Suprapubic skin (tissue), 4 donors: ENCODE measurements around the gene KBTBD12. TPM values are rescaled to one million over a fixed set of nuclear protein-coding genes. Genes with fewer than 3 reads are reported as not detected.

Experiments used
- DNase-seq, 2 donors: peaks; one replicate each; pipeline ENCODE4 v3.0.0-alpha.2; 2019; ENCODE audit warnings: low spot score in 2 of 2
- H3K27ac ChIP-seq: fragments of 200-600 bp; sonication (generic); one replicate; pipeline ENCODE4 v1.5.1; 2019
- H3K27me3 ChIP-seq: fragments of 200-600 bp; sonication (generic); one replicate; pipeline ENCODE4 v1.5.1; 2019
- H3K36me3 ChIP-seq: fragments of 200-600 bp; sonication (generic); one replicate; pipeline ENCODE4 v1.5.1; 2019
- H3K4me1 ChIP-seq: fragments of 200-600 bp; sonication (generic); one replicate; pipeline ENCODE4 v1.5.1; 2019
- H3K4me3 ChIP-seq: fragments of 200-600 bp; sonication (generic); one replicate; pipeline ENCODE4 v1.5.1; 2019; ENCODE audit warnings: mild to moderate bottlenecking
- H3K9me3 ChIP-seq: fragments of 200-600 bp; sonication (generic); one replicate; pipeline ENCODE4 v1.5.1; 2019
- EP300 ChIP-seq: sonication (generic); formaldehyde crosslinking; IDR thresholded peaks from one replicate; pipeline ENCODE4 v1.6.1; 2017; ENCODE audit warnings: antibody characterized with exemption
- POLR2A ChIP-seq, 2 donors: fragments of 450-650 bp; IDR thresholded peaks; one replicate each; pipeline ENCODE4 v1.6.1; 2017; ENCODE audit warnings: antibody characterized with exemption in 2 of 2, mild to moderate bottlenecking in 2 of 2, moderate library complexity in 2 of 2
- POLR2AphosphoS5 ChIP-seq, 3 donors: sonication (generic); formaldehyde crosslinking; IDR thresholded peaks; one replicate each; pipeline ENCODE4 v1.6.1; 2017; ENCODE audit warnings: antibody characterized with exemption in 3 of 3
- WGBS: methylation state at CpG from one replicate; pipeline ENCODE4 v1.1.5; 2018; 5-methylcytosine and 5-hydroxymethylcytosine counted together
- total RNA-seq, 4 donors: library from RNA; depleted of rRNA; stranded (reverse); fragments of >200 nt; gene quantifications; one replicate each; pipeline ENCODE4 v1.1.0, GENCODE V29; 2016
- TF ChIP-seq, protein P1 (sequence below), 2 donors: fragments of 200-600 bp in 1 of 2; fragments of 450-650 bp in 1 of 2; sonication (generic) in 1 of 2; IDR thresholded peaks; one replicate each; pipeline ENCODE4 v1.5.1; 2016 to 2019; ENCODE audit warnings: antibody characterized with exemption in 2 of 2, mild to moderate bottlenecking in 1 of 2, moderate library complexity in 1 of 2

The KBTBD12 gene
- total RNA-seq, 4 donors from 2014 or later, result 0.72 TPM; not detected in 3

DNA sequence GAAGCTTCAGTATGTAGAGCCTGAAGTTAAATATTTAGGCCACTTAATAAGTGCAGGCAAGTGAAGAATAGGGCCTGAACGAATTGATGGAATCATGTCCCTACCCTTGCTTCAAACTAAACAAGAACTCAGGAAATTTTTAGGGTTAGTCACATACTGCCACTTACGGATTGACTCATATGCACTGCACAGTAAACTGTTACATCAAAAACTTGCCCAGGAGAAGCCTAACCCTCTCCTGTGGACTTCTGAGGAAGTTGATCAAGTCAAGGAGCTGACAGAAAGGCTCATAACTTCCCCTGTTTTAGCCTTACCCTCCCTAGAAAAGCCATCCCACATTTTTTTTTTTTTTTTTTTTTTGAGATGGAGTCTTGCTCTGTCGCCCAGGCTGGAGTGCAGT is 20.6 kb upstream of the KBTBD12 start:
- H3K27ac ChIP-seq, result no peak overlapping the region
- 100% methylated on average over 3 of the region's 3 CpGs for WGBS
- DNase-seq, result no peak
- TF ChIP-seq POLR2AphosphoS5 (IDR thresholded peaks at IDR 0.05) (no peak), EP300 (no peak), POLR2A (IDR thresholded peaks at IDR 0.05) (no peak)
- TF ChIP-seq, protein P1, sequence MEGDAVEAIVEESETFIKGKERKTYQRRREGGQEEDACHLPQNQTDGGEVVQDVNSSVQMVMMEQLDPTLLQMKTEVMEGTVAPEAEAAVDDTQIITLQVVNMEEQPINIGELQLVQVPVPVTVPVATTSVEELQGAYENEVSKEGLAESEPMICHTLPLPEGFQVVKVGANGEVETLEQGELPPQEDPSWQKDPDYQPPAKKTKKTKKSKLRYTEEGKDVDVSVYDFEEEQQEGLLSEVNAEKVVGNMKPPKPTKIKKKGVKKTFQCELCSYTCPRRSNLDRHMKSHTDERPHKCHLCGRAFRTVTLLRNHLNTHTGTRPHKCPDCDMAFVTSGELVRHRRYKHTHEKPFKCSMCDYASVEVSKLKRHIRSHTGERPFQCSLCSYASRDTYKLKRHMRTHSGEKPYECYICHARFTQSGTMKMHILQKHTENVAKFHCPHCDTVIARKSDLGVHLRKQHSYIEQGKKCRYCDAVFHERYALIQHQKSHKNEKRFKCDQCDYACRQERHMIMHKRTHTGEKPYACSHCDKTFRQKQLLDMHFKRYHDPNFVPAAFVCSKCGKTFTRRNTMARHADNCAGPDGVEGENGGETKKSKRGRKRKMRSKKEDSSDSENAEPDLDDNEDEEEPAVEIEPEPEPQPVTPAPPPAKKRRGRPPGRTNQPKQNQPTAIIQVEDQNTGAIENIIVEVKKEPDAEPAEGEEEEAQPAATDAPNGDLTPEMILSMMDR (IDR thresholded peaks at IDR 0.05), result no peak
- no peaks in the 10 kb centered on the region for H3K27me3 ChIP-seq
- no peak overlapping the region for H3K4me3 ChIP-seq
- peaks cover 10% of the 10 kb centered on the region for H3K4me1 ChIP-seq
- peaks cover 12% of the 10 kb centered on the region for H3K9me3 ChIP-seq
- H3K36me3 ChIP-seq, result no peaks in the 10 kb centered on the region

DNA sequence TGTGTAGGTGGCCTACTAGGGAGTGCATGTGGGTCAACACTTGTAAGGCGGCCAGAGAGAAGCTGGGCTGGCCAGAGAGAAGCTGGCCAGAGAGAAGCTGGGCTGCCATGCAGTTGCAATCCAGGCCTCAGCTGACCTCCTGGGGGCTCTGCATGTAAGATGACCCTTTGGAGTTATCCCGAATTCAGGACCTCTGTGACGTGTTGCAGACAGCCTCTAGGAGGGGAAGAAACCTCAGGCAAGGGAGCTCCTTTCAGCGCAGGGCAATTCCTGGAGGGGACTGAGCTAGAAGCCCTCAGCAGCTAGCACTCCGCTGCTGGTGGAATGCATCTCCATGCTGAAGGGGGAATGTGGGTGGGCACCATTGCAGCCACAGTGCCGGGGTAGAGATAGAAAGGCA is 15.8 kb upstream of the KBTBD12 start:
- DNase-seq, result no peak
- no peak for TF ChIP-seq EP300
- no peak for TF ChIP-seq POLR2AphosphoS5 (IDR thresholded peaks at IDR 0.05)
- TF ChIP-seq, protein P1 (IDR thresholded peaks at IDR 0.05), result no peak
- TF ChIP-seq POLR2A (IDR thresholded peaks at IDR 0.05), result no peak
- no peaks in the 10 kb centered on the region for H3K36me3 ChIP-seq
- no peak overlapping the region for H3K4me3 ChIP-seq
- no peaks in the 10 kb centered on the region for H3K27me3 ChIP-seq
- H3K4me1 ChIP-seq, result no peaks in the 10 kb centered on the region
- WGBS, result 88% methylated on average over 6 of the region's 6 CpGs
- H3K27ac ChIP-seq, result no peak overlapping the region
- no peaks in the 10 kb centered on the region for H3K9me3 ChIP-seq

DNA sequence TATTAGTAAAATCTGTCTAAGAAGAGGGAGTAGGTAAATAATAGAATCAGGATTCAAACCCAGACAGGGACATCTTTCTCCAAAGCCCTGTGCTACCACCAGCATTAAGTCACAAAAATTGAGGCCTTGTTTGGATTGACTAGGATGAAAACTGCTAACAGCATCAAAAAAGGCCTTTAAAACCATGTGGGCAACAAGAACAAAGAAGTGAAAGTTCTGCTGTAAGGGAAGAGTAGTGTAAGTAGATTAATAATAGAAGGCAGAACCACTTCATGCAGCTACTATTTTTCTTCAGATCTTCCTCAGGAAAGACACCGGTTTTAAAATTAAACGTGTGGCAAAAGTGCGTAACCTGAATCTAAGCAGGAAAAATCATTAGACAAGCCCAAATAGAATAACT is 15.3 kb upstream of the KBTBD12 start:
- no peaks in the 10 kb centered on the region for H3K9me3 ChIP-seq
- WGBS, result 84% methylated on average over 3 of the region's 3 CpGs
- H3K4me1 ChIP-seq, result no peaks in the 10 kb centered on the region
- no peaks in the 10 kb centered on the region for H3K36me3 ChIP-seq
- TF ChIP-seq POLR2A (IDR thresholded peaks at IDR 0.05), result no peak
- TF ChIP-seq EP300, result no peak
- TF ChIP-seq, protein P1 (IDR thresholded peaks at IDR 0.05), result no peak
- TF ChIP-seq POLR2AphosphoS5 (IDR thresholded peaks at IDR 0.05), result no peak
- DNase-seq, result no peak
- no peaks in the 10 kb centered on the region for H3K27me3 ChIP-seq
- no peak overlapping the region for H3K27ac ChIP-seq
- no peak overlapping the region for H3K4me3 ChIP-seq

DNA sequence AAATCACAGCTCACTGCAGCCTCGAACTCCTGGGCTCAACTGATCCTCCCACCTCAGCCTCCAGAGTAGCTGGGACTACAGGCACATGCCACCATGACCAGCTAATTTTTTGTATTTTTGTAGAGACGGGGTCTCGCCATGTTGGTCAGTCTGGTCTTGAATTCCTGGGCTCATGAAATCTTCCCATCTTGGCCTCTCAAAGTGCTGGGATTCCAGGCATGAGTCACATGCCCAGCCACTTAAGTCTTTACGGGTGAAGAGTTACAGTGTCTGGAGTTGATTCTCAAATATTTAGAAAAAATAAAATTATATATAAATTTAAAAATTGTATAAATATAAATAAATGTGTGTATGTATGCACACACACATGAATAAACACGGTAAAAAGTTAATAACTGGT is 14.5 kb upstream of the KBTBD12 start:
- H3K27ac ChIP-seq, result no peak overlapping the region
- no peaks in the 10 kb centered on the region for H3K9me3 ChIP-seq
- H3K4me3 ChIP-seq, result no peak overlapping the region
- no peak for DNase-seq
- no peaks in the 10 kb centered on the region for H3K27me3 ChIP-seq
- 91% methylated on average over 5 of the region's 5 CpGs for WGBS
- no peaks in the 10 kb centered on the region for H3K36me3 ChIP-seq
- no peaks in the 10 kb centered on the region for H3K4me1 ChIP-seq
- TF ChIP-seq POLR2AphosphoS5 (IDR thresholded peaks at IDR 0.05), result no peak
- TF ChIP-seq, protein P1 (IDR thresholded peaks at IDR 0.05), result no peak
- TF ChIP-seq EP300, result no peak
- no peak for TF ChIP-seq POLR2A (IDR thresholded peaks at IDR 0.05)

DNA sequence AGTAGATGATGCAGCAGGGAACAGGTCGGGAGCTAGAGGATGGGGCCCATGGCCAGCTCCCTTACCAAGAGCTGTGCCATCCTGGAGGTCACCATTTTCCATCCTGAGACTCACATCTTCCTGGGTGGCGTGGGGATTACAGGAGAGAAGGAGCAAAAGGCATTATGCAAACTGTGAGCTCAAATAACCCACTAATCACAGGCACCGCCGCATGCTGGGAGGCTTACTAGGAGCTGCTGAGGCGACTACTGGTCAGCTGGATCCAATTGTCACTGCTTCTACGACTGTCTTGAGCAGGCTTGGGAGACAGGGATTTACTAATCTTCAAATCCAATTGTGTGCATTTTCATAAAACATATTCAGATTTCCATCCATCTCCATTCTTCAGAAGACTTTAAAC is 12.5 kb upstream of the KBTBD12 start:
- H3K4me1 ChIP-seq, result no peaks in the 10 kb centered on the region
- H3K27me3 ChIP-seq, result no peaks in the 10 kb centered on the region
- H3K4me3 ChIP-seq, result no peak overlapping the region
- no peak for TF ChIP-seq EP300
- no peak for TF ChIP-seq POLR2A (IDR thresholded peaks at IDR 0.05)
- TF ChIP-seq POLR2AphosphoS5 (IDR thresholded peaks at IDR 0.05), result no peak
- TF ChIP-seq, protein P1 (IDR thresholded peaks at IDR 0.05), result no peak
- H3K9me3 ChIP-seq, result no peaks in the 10 kb centered on the region
- 78% methylated on average over 6 of the region's 6 CpGs for WGBS
- no peaks in the 10 kb centered on the region for H3K36me3 ChIP-seq
- no peak for DNase-seq
- H3K27ac ChIP-seq, result no peak overlapping the region
